Measurements from ENCODE around the gene GYG2. TPM values are rescaled to one million over a fixed set of nuclear protein-coding genes. Genes with fewer than 3 reads are reported as not detected.

The GYG2 gene
- polyA plus RNA-seq, 1 of the 3 experiments (the other 2 are of a cell fraction), result 1.8 TPM

DNA sequence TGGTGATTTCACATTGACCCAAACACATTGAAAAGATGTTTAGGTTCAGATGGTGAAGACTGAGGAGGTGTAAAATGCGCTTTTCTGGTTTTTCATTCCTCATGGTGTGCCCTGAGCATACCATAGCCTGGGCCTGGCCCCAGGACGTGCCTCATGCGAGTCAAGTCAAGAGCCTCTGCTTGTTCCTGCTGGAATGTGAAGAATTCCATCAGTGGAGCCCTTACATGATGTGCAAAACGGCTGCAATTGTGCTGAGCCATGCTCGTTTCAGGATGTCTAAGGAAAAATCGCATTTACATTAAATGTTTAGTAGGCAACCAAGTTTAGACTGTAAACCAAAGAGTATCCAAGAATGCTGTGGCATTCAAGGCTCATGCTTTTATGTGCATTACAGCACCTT, 34.9 kb downstream of the GYG2 start:
- Histone ChIP-seq H3K27ac (ENCODE audit: low read depth in 2 of 2, low read length in 1 of 2) (no peak overlapping the region), H3K4me1 (ENCODE audit: control insufficient read depth in 1 of 2, insufficient read depth in 2 of 2, low read depth in 1 of 2, low read length in 1 of 2) (no peaks in the 10 kb centered on the region), H3K27me3 (ENCODE audit: insufficient read depth) (peaks cover 7% of the 10 kb centered on the region; the same call in 1 of the 2 replicates), H3K79me2 (ENCODE audit: insufficient read depth) (no peaks in the 10 kb centered on the region), H3K9me3 (no peaks in the 10 kb centered on the region), H3K9ac (no peak overlapping the region), H3F3A (replicated peaks; ENCODE audit: insufficient read depth) (no peaks in the 10 kb centered on the region), H3K36me3 (replicated peaks in 1 of 2; ENCODE audit: control insufficient read depth in 1 of 2, insufficient read depth in 2 of 2, low read length in 1 of 2) (no peaks in the 10 kb centered on the region), H3K4me3 (ENCODE audit: low read depth in 2 of 2, low read length in 1 of 2) (no peak overlapping the region), H2AFZ (ENCODE audit: low read depth) (no peak overlapping the region), H4K20me1 (ENCODE audit: insufficient read depth) (no peaks in the 10 kb centered on the region), H3K4me2 (no peak overlapping the region), H3K9me2 (no peaks in the 10 kb centered on the region)
- ChIA-PET CTCF (no interaction called here), POLR2A (no interaction called here)
- no peak for DNase-seq
- WGBS (ENCODE audit: low lambda C conversion rate), result 45% methylated on average over 6 of the region's 6 CpGs
- no peak for TF ChIP-seq FOXJ3 (CRISPR knock-in tag; IDR thresholded peaks at IDR 0.05)
- TF ChIP-seq TEAD4 (IDR thresholded peaks at IDR 0.05; ENCODE audit: borderline replicate concordance, insufficient read depth), result no peak
- TF ChIP-seq SMC3 (IDR thresholded peaks at IDR 0.05; ENCODE audit: low read depth, low read length), result no peak
- TF ChIP-seq NFIC (IDR thresholded peaks at IDR 0.05; ENCODE audit: borderline replicate concordance), result no peak
- no peak for TF ChIP-seq JUND (IDR thresholded peaks at IDR 0.05)
- TF ChIP-seq MXI1 (IDR thresholded peaks at IDR 0.05; ENCODE audit: low read depth, low read length), result no peak
- TF ChIP-seq YY1 (IDR thresholded peaks at IDR 0.05; ENCODE audit: low read depth), result no peak
- no peak for TF ChIP-seq CHD2 (IDR thresholded peaks at IDR 0.05; ENCODE audit: low read length, partially characterized antibody)

DNA sequence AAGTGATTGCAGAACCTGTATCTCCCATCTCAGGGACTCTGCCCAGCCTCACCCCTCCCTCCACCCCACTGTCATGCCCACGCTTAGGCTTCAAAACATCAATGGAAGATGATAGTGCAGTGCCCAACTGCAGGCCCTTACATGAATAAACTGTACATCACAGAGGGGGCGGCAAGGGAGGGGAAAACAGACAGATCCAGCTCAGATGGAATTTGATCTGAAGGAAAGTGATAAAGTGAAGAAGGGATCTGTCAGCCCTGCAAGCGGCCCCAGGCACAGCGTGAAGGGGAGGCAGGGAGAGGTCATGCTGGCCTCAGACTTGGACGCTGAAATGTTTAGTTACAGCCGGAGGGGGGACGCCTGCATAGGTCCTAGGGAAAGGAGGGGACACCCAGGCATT, 38.5 kb downstream of the GYG2 start:
- Histone ChIP-seq H4K20me1 (ENCODE audit: insufficient read depth) (no peaks in the 10 kb centered on the region), H3K4me1 (ENCODE audit: control insufficient read depth in 1 of 2, insufficient read depth in 2 of 2, low read depth in 1 of 2, low read length in 1 of 2) (no peaks in the 10 kb centered on the region), H3K36me3 (replicated peaks in 1 of 2; ENCODE audit: control insufficient read depth in 1 of 2, insufficient read depth in 2 of 2, low read length in 1 of 2) (no peaks in the 10 kb centered on the region), H3K4me3 (ENCODE audit: low read depth in 2 of 2, low read length in 1 of 2) (no peak overlapping the region), H3F3A (replicated peaks; ENCODE audit: insufficient read depth) (no peaks in the 10 kb centered on the region), H3K79me2 (ENCODE audit: insufficient read depth) (no peaks in the 10 kb centered on the region), H3K9me3 (no peaks in the 10 kb centered on the region), H3K4me2 (no peak overlapping the region), H3K9me2 (no peaks in the 10 kb centered on the region), H3K27ac (ENCODE audit: low read depth in 2 of 2, low read length in 1 of 2) (no peak overlapping the region), H3K9ac (no peak overlapping the region), H2AFZ (ENCODE audit: low read depth) (no peak overlapping the region), H3K27me3 (ENCODE audit: insufficient read depth) (peaks cover 7% of the 10 kb centered on the region; the same call in 1 of the 2 replicates)
- CTCF ChIA-PET, result no interaction called here
- WGBS (ENCODE audit: low lambda C conversion rate), result 45% methylated on average over 7 of the region's 7 CpGs
- POLR2A ChIA-PET, result no interaction called here
- DNase-seq, result no peak
- TF ChIP-seq EZH2phosphoT487 (IDR thresholded peaks at IDR 0.05; ENCODE audit: borderline replicate concordance, low read depth) (no peak), RCOR1 (IDR thresholded peaks at IDR 0.05; ENCODE audit: low read length) (no peak), RFX5 (IDR thresholded peaks at IDR 0.05; ENCODE audit: low read length) (no peak), JUND (IDR thresholded peaks at IDR 0.05) (no peak), RAD21 (IDR thresholded peaks at IDR 0.05; ENCODE audit: low read length) (no peak), YY1 (IDR thresholded peaks at IDR 0.05; ENCODE audit: low read depth) (no peak), TAF1 (IDR thresholded peaks at IDR 0.05; ENCODE audit: borderline replicate concordance, low read depth, low read length) (no peak), TEAD4 (IDR thresholded peaks at IDR 0.05; ENCODE audit: borderline replicate concordance, insufficient read depth) (no peak), MEF2A (IDR thresholded peaks at IDR 0.05; ENCODE audit: borderline replicate concordance, low read depth) (no peak)
- TF ChIP-seq, protein P1, sequence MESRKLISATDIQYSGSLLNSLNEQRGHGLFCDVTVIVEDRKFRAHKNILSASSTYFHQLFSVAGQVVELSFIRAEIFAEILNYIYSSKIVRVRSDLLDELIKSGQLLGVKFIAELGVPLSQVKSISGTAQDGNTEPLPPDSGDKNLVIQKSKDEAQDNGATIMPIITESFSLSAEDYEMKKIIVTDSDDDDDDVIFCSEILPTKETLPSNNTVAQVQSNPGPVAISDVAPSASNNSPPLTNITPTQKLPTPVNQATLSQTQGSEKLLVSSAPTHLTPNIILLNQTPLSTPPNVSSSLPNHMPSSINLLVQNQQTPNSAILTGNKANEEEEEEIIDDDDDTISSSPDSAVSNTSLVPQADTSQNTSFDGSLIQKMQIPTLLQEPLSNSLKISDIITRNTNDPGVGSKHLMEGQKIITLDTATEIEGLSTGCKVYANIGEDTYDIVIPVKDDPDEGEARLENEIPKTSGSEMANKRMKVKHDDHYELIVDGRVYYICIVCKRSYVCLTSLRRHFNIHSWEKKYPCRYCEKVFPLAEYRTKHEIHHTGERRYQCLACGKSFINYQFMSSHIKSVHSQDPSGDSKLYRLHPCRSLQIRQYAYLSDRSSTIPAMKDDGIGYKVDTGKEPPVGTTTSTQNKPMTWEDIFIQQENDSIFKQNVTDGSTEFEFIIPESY (IDR thresholded peaks at IDR 0.05; ENCODE audit: borderline replicate concordance, low read depth), result no peak

All from SK-N-SH (cell line).